GM23338 (cell line): ENCODE results near the gene NAPG.

Experiments used
- CREB1 ChIP-seq: fragments of 250-450 bp; sonication (Bioruptor Pico); IDR thresholded peaks from 2 replicates; pipeline ENCODE4 v1.5.0; 2020; ENCODE audit warnings: low read depth, mild to moderate bottlenecking, moderate library complexity
- CTCF ChIP-seq, 2 experiments: fragments of 200-600 bp in 1 of 2; sonication (generic) in 1 of 2; conservative IDR thresholded peaks; 2 replicates each; pipeline versions ENCODE4 v1.5.1 to v1.6.1; 2016 to 2017; ENCODE audit warnings: antibody characterized with exemption in 2 of 2, low read depth in 2 of 2, mild to moderate bottlenecking in 2 of 2, moderate library complexity in 1 of 2
- ETS1 ChIP-seq: IDR thresholded peaks from 2 replicates; pipeline ENCODE4 v1.6.1; 2016; ENCODE audit warnings: antibody characterized with exemption
- EZH2 ChIP-seq: fragments of 200-600 bp; sonication (generic); IDR thresholded peaks from one replicate; pipeline ENCODE4 v1.8.0; 2017; ENCODE audit warnings: antibody characterized with exemption, mild to moderate bottlenecking, low read depth; ENCODE audit not compliant: unreplicated experiment
- EZH2phosphoT487 ChIP-seq: fragments of 200-600 bp; sonication (generic); IDR thresholded peaks from one replicate; pipeline ENCODE4 v1.8.1; 2018; ENCODE audit warnings: antibody characterized with exemption; ENCODE audit not compliant: unreplicated experiment
- JUNB ChIP-seq: IDR thresholded peaks from one replicate; pipeline ENCODE4 v1.6.1; 2016; ENCODE audit warnings: antibody characterized with exemption; ENCODE audit not compliant: unreplicated experiment
- NANOG ChIP-seq: IDR thresholded peaks from 2 replicates; pipeline ENCODE4 v1.6.1; 2016; ENCODE audit warnings: antibody characterized with exemption, borderline replicate concordance
- POLR2AphosphoS5 ChIP-seq: IDR thresholded peaks from 2 replicates; pipeline ENCODE4 v1.6.1; 2016; ENCODE audit warnings: antibody characterized with exemption, low read depth
- REST ChIP-seq: IDR thresholded peaks from one replicate; pipeline ENCODE4 v1.6.1; 2018; ENCODE audit warnings: antibody characterized with exemption; ENCODE audit not compliant: unreplicated experiment
- STAT1 ChIP-seq: IDR thresholded peaks from one replicate; pipeline ENCODE4 v1.6.1; 2016; ENCODE audit warnings: antibody characterized with exemption; ENCODE audit not compliant: unreplicated experiment
- ZNF114 ChIP-seq: fragments of 250-450 bp; sonication (Bioruptor Pico); IDR thresholded peaks from 2 replicates; pipeline ENCODE4 v1.5.0; 2020; ENCODE audit warnings: mild to moderate bottlenecking, moderate library complexity
- ZNF331 ChIP-seq: fragments of 250-450 bp; sonication (Bioruptor Pico); IDR thresholded peaks from 2 replicates; pipeline ENCODE4 v1.5.0; 2020; ENCODE audit warnings: low read depth, mild to moderate bottlenecking, moderate library complexity

GRCh38 chr18:10521566-10521965 is 4.3 kb upstream of the NAPG start:
- TF ChIP-seq POLR2AphosphoS5 (no peak), CTCF (conservative IDR thresholded peaks at IDR 0.05; ENCODE audit: low read depth in 2 of 2) (no peak), ZNF114 (CRISPR knock-in tag) (no peak), EZH2 (no peak), STAT1 (no peak), ZNF331 (CRISPR knock-in tag) (no peak), REST (no peak), EZH2phosphoT487 (no peak), NANOG (no peak), ETS1 (no peak), CREB1 (CRISPR knock-in tag) (no peak), JUNB (no peak)
